Activated naive CD4-positive, alpha-beta T cell treated with anti-CD3 and anti-CD28 coated beads, Interleukin-2, amount 50 U/mL, for 72 hours (primary cell): ENCODE results near the gene SLC31A2. TPM values are rescaled to one million over a fixed set of nuclear protein-coding genes. Genes with fewer than 3 reads are reported as not detected.

Experiments used
- ATAC-seq, 2 donors: fragments of 150-1000 bp; cut with Tn5 transposase; 2 replicates each; pipeline ENCODE4 v1.10.0; 2021; ENCODE audit warnings: mild to moderate bottlenecking in 2 of 2, moderate library complexity in 2 of 2
- DNase-seq, 2 donors: peaks; one replicate each; pipeline ENCODE4 v3.0.0; 2021 to 2022; ENCODE audit warnings: low spot score in 2 of 2
- H3K27ac Mint-ChIP-seq, 2 donors: one replicate each; pipeline ENCODE4 v1.8.0; 2022; ENCODE audit warnings: mild to moderate bottlenecking in 2 of 2, mixed read lengths in 2 of 2
- H3K36me3 Mint-ChIP-seq, 2 donors: one replicate each; pipeline ENCODE4 v1.8.0; 2022; ENCODE audit warnings: mixed read lengths in 2 of 2
- H3K9me3 Mint-ChIP-seq, 2 donors: one replicate each; pipeline ENCODE4 v1.8.0; 2022; ENCODE audit warnings: mixed read lengths in 2 of 2
- total RNA-seq, 2 donors: library from RNA; stranded (reverse); gene quantifications; one replicate each; pipeline ENCODE4 v1.2.3, GENCODE V29; 2022

SLC31A2 gene
- total RNA-seq, 2 donors from 2014 or later = 2.1 to 3.8 TPM

DNA sequence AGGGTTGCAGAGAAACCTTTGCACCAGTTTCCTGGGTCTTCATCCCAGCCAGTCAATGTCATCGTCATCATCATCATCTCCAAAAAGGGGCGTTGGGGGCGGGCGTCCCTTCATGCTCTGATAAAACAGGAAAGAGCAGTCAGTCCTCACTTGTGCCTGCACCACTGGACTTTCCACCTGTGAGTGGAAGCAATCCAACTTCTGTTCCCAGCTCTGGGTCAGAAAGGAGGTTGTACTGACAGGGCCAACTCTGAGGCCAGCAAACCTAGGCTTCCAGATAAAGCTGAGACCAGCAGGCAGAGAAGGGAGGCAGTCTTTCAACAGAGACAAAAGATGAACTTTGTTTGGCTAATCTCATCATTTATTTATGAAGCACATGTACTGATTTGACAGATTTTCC, 15.2 kb downstream of the SLC31A2 start:
- DNase-seq (no peak), ATAC-seq (no peak)
- Mint-ChIP-seq H3K9me3 (no peaks in the 10 kb centered on the region), H3K36me3 (peaks cover 0 to 5% of the 10 kb centered on the region in 2 donors), H3K27ac (peak overlapping the region; percentile 66 to 69)

DNA sequence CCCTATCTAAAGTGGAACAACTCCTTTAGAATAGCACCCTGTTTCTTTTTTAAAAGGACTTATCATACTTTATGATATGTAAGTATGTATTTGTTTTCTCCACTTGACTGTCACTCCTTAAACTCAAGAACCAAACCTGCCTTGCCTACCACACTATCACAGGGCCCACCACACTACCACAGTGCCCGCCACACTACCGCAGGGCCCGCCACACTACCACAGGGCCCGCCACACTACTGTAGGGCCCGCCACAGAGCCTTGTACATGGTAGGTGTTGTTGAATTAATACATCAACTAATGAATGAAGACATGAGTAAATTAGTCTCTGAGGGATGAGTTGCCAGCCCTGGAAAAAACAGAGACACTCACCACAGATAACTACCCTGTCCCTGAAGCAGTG, 18.0 kb downstream of the SLC31A2 start:
- Mint-ChIP-seq H3K27ac (peak overlapping the region; percentile 55 to 78), H3K9me3 (peaks cover 0 to 7% of the 10 kb centered on the region in 2 donors), H3K36me3 (peaks cover 20 to 25% of the 10 kb centered on the region in 2 donors)
- no peak for ATAC-seq
- DNase-seq = no peak

DNA sequence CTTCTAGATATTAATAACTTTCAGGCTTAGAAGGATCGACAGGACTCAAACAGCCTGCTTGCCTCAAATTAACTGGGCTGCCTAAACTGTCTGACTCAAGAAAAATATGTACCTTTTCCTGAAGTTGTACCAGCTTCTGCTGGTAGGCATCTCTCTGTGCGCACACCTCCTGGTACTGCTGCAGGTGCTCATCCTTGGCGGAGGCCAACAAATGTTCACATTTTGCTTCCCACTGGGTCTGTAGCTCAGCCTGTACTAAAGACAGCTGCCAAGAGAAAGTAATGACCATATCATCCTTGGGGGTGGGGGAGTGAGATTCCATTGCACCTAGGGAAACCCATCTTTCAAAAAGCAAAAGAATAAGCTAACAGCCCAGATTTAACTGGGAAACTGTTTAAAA, 22.5 kb downstream of the SLC31A2 start:
- H3K36me3 Mint-ChIP-seq = peaks cover 36 to 59% of the 10 kb centered on the region in 2 donors
- ATAC-seq = no peak
- H3K9me3 Mint-ChIP-seq = peaks cover 0 to 7% of the 10 kb centered on the region in 2 donors
- no peak for DNase-seq
- H3K27ac Mint-ChIP-seq = no peak overlapping the region

DNA sequence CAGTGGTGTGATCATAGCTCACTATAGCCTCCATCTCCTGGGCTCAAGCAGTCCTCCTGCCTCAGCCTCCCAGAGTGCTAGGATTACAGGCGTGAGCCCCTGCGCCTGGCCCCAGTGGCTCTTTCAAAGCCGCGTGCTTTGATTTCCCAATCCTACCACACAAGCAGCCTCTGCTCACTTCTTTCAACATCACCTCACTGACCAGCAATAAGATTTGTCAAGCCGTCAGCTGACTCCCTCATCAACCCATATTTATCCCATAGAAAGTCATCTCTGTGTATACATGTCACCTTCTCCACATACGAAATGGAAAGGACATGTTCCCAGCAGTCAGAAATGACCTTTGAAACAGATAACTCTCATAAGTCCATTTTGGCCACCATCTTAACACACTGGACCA, 26.0 kb downstream of the SLC31A2 start:
- H3K27ac Mint-ChIP-seq = no peak overlapping the region
- H3K9me3 Mint-ChIP-seq = peaks cover 0 to 7% of the 10 kb centered on the region in 2 donors
- DNase-seq = no peak
- no peak for ATAC-seq
- H3K36me3 Mint-ChIP-seq = peaks cover 36 to 62% of the 10 kb centered on the region in 2 donors

DNA sequence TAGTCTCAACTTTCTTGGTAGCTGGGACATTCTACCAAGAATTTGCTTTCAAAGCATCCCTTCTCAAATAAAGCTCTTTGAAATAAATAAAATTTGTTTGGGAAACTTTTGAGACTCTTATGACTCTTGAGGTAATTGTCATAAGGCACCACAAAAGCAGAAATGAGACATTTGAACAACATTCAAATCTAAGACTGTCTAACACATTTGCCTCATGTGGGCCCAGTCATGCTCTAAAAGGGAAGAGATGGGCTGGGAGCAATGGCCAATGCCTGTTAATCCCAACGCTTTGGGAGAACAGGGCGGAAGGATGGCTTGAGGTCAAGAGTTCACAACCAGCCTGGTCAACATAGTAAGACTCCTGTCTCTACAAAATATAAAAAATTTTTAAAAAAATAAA, 26.4 kb downstream of the SLC31A2 start:
- DNase-seq = no peak
- no peak overlapping the region for H3K27ac Mint-ChIP-seq
- H3K36me3 Mint-ChIP-seq = peaks cover 34 to 60% of the 10 kb centered on the region in 2 donors
- peaks cover 0 to 7% of the 10 kb centered on the region in 2 donors for H3K9me3 Mint-ChIP-seq
- ATAC-seq = no peak

DNA sequence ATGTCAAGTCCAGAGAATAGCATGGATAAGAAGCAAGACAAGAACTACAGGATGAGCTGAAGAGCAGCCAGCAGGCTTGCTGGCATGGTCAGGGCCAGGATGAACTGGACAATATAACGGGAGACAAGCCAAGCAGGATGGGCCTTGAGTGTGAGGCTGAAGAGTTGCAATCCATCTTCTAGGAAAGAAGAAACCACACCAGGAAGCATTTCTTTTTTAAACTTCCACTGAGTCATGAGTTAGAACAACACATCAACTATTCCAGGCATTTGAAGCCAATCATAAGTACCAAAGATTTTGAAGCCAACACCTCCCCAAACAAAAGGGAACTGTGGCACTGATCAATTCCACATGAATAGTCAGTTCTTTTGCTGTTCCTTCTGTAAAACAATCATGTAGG, 27.3 kb downstream of the SLC31A2 start:
- DNase-seq (no peak), ATAC-seq (no peak)
- H3K27ac Mint-ChIP-seq = peak overlapping the region in 1 of 2 donors; percentile 75
- peaks cover 0 to under 1% of the 10 kb centered on the region in 2 donors for H3K9me3 Mint-ChIP-seq
- H3K36me3 Mint-ChIP-seq = peaks cover 26 to 52% of the 10 kb centered on the region in 2 donors

DNA sequence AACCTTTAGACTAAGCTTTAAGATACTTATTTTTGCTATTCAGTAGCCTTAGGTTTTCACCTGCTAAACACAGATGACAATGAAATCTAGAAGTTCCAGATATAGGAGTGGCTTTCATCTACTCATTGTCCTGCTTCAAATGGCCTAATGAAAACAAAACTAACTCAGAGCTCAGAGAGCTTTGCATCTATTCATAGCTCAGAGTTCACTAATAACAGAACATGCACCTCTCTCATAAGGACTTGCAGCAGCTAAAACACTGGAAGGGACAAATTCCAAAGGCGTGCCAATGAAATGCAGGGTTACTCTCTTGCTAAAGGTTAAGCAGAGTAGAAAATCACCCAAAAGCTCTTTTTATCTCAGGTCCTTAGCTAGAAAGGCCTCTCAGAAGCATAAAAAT, 29.0 kb downstream of the SLC31A2 start:
- Mint-ChIP-seq H3K27ac (peak overlapping the region in 1 of 2 donors; percentile 24), H3K9me3 (no peaks in the 10 kb centered on the region), H3K36me3 (peaks cover 13 to 38% of the 10 kb centered on the region in 2 donors)
- ATAC-seq (no peak), DNase-seq (no peak)

DNA sequence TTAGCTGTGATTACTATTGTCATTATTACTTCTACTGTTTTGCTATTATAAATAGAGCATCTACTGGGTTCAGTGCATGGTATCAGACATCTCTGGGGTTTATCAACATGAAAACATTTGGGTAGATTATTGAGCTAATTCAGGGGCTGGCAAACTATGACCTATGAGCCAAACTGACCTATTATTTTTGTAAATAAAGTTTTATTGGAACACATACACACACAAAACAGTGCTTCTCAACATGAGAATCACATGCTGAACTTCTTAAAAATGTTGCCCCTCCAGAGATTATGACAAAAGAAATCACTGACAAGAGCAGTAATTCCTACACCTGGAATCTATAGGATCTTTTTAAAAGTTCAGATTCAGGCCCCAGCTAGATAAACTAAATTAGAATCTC, 30.4 kb downstream of the SLC31A2 start:
- DNase-seq (no peak), ATAC-seq (no peak)
- Mint-ChIP-seq H3K36me3 (peaks cover 11 to 36% of the 10 kb centered on the region in 2 donors), H3K27ac (peak overlapping the region in 1 of 2 donors; percentile 38), H3K9me3 (no peaks in the 10 kb centered on the region)

DNA sequence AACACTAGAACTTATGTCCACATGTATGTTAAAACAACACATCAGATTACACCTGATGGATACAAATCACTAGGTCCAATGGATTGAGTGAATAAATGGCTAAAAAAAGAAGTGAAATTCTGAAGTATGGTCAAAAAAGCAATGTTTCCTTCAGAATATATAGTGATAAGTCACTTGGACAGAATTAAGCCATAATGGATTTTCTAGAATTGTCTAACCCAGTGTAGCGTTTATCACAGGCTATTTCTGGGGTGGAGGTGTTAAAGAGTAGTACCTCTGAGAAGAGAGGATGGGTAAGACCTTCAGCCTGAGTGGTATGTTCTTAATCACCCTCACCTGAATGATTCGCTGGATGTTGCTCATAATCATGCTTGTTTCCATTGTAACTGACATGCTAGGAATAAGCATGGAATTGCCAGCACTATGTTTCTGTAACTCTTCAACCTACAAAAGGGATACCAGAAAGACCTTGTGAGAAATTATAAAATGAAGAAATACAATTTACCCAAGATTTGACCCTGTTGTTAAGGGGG, 33.2 kb downstream of the SLC31A2 start:
- ATAC-seq = no peak
- Mint-ChIP-seq H3K27ac (no peak overlapping the region), H3K36me3 (peaks cover 5 to 15% of the 10 kb centered on the region in 2 donors), H3K9me3 (no peaks in the 10 kb centered on the region)
- DNase-seq = no peak

DNA sequence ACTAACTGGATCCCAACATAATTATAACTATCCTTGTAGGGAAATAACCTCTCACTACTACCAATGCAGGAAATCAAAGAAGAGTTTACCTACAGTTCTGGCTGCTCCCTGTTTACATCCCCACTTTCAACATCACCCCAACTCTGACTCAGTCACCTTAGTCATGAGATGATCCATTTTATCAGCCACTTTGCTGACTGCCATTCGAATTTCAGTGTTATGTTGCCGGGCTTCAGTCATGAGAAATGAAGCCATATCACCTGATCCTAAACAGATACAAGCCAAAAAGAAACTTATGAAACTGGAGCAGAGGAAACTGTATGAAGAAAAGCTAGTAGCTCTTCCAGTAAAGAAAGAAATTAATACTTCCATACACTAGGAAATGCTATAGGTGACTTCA, 33.7 kb downstream of the SLC31A2 start:
- Mint-ChIP-seq H3K36me3 (peaks cover 5 to 15% of the 10 kb centered on the region in 2 donors), H3K9me3 (no peaks in the 10 kb centered on the region), H3K27ac (peak overlapping the region in 1 of 2 donors; percentile 45)
- ATAC-seq (no peak), DNase-seq (no peak)

DNA sequence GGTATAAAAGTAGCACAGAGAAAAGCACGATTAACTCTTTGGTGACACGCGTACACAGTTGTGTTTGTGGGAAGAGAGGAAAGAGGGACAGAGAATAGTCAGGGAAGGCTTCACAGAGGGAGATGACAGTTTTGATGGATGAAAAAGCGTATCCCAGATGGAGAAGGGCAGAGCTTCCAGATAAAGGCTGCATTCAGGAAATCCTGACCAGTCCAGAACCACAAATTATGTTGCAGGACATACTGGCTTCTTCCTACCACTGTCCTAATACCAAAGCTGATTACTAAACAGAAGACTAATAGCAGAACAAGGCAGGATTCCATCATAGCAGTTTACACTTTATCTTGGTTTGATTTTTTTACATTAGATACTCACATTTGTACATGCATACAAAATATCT, 34.5 kb downstream of the SLC31A2 start:
- Mint-ChIP-seq H3K36me3 (peaks cover 5 to 15% of the 10 kb centered on the region in 2 donors), H3K9me3 (no peaks in the 10 kb centered on the region)
- ATAC-seq = no peak

DNA sequence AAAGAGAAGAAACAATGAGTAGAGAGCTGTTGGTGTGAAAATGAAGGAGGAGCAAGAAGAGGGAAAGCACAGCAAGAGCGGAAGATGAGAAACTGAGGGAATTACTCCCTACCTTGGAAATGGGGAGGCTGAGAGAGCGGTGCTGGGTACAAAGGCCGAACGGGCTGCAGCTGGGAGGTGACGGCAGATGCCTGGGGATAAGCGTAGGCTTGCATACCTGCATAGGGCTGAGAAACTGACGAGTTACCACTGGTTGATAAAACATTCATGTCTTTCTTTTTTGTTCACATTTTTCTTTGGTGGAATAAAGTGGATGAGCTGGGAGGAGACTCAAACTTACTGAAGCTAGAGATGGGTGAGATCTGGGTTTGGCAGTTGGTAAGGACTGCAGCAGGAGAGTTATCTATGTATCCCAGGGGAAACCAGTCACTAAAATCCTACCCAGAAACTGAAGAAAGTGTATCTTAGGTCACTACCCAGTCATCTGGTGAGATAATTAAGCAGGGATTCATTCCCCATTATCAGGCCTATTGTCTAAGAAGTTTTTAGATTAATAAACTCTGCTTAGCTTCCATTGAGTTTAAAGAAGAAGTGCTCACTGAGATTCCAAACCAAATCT, 35.4 kb downstream of the SLC31A2 start:
- no peak for ATAC-seq
- peaks cover 4 to 14% of the 10 kb centered on the region in 2 donors for H3K36me3 Mint-ChIP-seq
- H3K27ac Mint-ChIP-seq = peak overlapping the region in 1 of 2 donors; percentile 33
- DNase-seq = no peak
- no peaks in the 10 kb centered on the region for H3K9me3 Mint-ChIP-seq

More for the DNA sequence above, 34.5 kb downstream of the SLC31A2 start:
- no peak overlapping the region for H3K27ac Mint-ChIP-seq
- no peak for DNase-seq

DNA sequence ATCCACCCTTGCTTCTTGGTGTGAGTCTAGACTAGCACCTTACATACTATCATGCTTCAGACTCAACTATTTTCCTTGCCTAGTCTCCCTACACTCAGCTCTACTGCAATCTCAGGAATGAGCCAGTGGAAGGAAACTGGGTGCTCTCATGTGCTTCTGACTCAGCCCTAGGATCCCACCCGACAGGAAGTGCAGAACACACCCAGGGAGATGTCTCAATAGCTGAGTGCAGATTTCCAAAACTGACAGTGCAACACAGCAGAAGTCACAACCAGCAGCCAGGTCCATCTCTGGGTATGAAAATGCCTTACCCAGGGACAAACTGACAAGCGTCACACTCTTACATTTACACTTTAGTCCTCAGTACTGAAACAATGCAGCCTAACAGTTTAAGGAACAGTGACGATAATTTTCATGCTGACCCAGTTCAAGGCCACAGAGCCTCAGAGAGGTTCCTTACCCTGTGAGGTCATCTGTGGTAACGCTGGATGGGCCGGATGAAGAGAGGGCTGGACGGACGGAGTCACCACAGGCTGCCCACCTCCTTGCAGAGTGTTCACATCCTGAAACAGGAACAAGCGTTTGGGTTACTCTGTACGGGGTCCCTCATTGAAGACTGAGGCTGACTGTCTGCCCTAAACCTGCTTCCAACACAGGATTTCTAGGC, 37.3 kb downstream of the SLC31A2 start:
- Mint-ChIP-seq H3K27ac (no peak overlapping the region), H3K9me3 (no peaks in the 10 kb centered on the region), H3K36me3 (peaks cover 0 to 6% of the 10 kb centered on the region in 2 donors)
- no peak for DNase-seq
- no peak for ATAC-seq

DNA sequence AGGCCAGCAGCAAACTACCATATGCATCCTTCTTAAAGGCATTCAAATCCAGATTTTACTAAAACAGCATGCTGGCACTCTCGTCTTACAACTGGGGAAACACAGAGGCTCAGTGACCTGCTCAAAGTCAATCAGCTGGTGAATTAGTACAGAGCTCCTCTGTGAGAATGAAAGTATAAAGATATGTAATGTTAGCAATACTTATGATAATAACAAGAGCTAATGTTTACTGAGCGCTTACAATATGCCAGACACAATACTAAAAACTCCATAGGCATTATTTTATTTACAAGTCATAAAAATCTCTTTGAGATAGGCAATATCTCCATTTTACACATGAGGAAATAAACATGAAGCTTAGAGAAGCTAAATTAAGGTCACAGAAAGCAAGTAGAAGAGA, 41.6 kb downstream of the SLC31A2 start:
- ATAC-seq = no peak
- Mint-ChIP-seq H3K36me3 (peaks cover 6 to 9% of the 10 kb centered on the region in 2 donors), H3K9me3 (no peaks in the 10 kb centered on the region), H3K27ac (no peak overlapping the region)
- DNase-seq = no peak

DNA sequence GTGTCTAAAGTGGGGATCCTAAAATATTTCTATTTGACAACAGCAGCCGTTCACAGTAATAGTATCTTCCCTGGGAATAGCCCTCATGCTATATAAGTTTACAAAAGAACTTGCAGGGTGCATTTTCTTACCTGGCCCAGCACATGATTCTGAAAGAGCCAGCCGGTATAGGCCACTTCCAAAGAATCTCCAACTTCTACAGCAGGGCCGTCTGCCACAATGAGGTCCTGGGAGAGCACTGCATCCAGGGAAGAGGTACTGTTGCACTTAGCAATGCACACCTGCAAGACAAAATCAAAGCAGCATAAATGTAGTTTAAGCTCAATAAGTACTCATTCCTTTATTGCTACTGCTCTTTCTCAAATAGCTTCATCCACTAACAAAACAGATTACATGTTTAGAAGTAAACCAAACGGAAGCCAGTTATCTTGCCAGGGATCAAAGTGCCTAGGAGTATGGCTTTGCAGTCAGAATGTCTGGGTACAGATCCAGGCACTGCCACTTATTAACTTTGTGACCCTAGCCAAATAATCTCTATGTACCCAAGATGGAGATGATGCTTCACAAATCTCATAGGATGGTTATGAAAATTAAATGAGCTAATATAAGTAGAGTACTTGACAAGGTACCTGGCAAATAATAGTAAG, 49.0 kb downstream of the SLC31A2 start:
- ATAC-seq (no peak), DNase-seq (no peak)
- Mint-ChIP-seq H3K36me3 (peaks cover 12 to 36% of the 10 kb centered on the region in 2 donors), H3K9me3 (no peaks in the 10 kb centered on the region), H3K27ac (no peak overlapping the region)

DNA sequence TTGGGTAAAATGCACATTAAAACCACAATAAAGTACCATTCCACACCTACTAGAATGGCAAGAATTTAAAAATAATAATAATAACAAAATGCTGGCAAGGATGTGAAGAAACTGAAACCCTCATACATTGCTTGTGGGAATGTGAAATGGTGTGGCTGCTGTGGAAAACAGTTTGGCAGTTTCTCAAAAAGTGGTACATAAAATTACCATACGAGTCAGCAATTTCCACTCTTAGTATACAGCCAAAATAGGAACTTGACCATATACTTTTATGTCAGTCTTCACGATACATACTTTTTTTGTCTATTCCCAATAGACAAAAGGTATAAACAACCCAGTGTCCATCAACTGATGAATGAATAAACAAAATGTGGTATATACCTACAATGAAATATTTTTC, 54.6 kb downstream of the SLC31A2 start:
- no peak overlapping the region for H3K27ac Mint-ChIP-seq
- ATAC-seq (no peak), DNase-seq (no peak)
- no peaks in the 10 kb centered on the region for H3K9me3 Mint-ChIP-seq
- peaks cover 7 to 32% of the 10 kb centered on the region in 2 donors for H3K36me3 Mint-ChIP-seq

DNA sequence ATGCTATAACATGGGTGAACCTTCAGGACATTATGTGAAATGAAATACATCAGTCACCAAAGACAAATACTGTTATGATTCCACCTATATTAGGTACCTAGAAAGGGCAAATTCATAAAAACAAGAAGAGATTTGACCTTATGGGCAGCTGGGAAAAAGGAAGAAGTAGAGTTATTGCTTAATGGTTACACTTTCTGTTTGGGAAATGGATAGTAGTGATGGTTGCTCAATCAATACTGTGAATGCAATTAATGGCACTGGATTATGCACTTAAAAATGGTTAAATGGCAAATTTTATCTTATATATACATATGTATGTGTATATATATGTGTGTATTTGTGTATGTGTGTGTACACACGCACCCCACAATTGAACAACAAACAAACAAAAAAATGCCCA, 55.1 kb downstream of the SLC31A2 start:
- peaks cover 7 to 32% of the 10 kb centered on the region in 2 donors for H3K36me3 Mint-ChIP-seq
- ATAC-seq = no peak

More for the DNA sequence above, 55.1 kb downstream of the SLC31A2 start:
- DNase-seq = no peak
- Mint-ChIP-seq H3K9me3 (no peaks in the 10 kb centered on the region), H3K27ac (no peak overlapping the region)
